22Rv1 (cell line): ENCODE data around the gene SCAMP1.

Experiments
- H3K27ac ChIP-seq: fragments of 450-650 bp; 2 replicates; pipeline ENCODE4 v1.5.1; 2017
- ZFX ChIP-seq: fragments of 450-650 bp; IDR thresholded peaks from 2 replicates; pipeline ENCODE4 v1.6.1; 2017; ENCODE audit warnings: antibody characterized with exemption, borderline replicate concordance
- TF ChIP-seq, protein P1 (sequence below): fragments of 450-650 bp; IDR thresholded peaks from 2 replicates; pipeline ENCODE4 v1.5.1; 2017; ENCODE audit warnings: mild to moderate bottlenecking

The SCAMP1 gene

DNA sequence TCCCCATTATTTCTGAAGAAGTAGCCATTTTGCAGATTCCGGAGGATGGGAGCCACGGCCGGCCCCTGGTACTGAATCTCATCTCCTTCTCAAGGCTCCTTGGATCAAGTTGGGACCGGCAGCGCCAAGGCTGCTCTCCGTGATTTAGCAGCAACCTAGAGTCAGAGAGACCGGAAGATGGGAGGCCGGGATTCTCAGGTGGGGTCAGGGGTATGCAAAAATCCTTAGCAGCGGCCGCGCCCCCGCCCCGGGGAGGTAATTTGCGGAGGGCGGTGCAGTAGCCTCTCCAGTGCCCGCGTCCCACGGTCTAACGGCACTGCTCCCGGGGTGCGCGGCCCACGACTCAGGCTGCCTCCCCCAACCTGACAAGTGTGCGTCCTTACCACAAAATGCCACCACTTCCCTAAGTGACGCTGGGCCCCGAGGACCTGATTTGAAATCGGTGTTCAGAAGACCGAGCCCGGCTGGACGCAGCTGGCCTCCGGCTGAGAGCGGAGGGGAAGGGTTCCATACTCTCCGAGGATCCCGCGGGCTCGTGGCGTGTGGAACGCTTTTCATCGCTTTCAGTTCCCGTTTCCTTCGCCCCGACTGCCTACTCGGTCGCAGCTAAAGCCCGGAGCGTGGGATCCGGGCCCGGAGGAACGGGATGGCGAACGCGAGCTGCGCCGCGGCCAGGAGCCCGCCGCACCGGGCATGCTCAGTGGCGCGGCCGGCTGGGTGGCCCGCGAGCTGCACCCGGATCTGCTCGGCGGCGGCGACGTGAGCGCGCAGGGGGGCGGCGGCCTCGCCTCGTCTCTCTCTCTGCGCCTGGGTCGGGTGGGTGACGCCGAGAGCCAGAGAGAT is at the start of gene SCAMP1:
TSS of gene SCAMP1 (plus strand) at position 787 of the 843 bp plus-strand sequence. CDS start at position 842, 55 bp downstream.
- TF ChIP-seq ZFX: no peak
- TF ChIP-seq, protein P1, sequence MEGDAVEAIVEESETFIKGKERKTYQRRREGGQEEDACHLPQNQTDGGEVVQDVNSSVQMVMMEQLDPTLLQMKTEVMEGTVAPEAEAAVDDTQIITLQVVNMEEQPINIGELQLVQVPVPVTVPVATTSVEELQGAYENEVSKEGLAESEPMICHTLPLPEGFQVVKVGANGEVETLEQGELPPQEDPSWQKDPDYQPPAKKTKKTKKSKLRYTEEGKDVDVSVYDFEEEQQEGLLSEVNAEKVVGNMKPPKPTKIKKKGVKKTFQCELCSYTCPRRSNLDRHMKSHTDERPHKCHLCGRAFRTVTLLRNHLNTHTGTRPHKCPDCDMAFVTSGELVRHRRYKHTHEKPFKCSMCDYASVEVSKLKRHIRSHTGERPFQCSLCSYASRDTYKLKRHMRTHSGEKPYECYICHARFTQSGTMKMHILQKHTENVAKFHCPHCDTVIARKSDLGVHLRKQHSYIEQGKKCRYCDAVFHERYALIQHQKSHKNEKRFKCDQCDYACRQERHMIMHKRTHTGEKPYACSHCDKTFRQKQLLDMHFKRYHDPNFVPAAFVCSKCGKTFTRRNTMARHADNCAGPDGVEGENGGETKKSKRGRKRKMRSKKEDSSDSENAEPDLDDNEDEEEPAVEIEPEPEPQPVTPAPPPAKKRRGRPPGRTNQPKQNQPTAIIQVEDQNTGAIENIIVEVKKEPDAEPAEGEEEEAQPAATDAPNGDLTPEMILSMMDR: peak; percentile 43
- H3K27ac ChIP-seq: peak within 1 kb of the TSS; percentile 85

- TF ChIP-seq, protein P1: no peak
- TF ChIP-seq ZFX: no peak
- H3K27ac ChIP-seq: no peak overlapping the region
Measured at GRCh38 chr5:78317515-78317914, 42.9 kb upstream of the SCAMP1 start.

DNA sequence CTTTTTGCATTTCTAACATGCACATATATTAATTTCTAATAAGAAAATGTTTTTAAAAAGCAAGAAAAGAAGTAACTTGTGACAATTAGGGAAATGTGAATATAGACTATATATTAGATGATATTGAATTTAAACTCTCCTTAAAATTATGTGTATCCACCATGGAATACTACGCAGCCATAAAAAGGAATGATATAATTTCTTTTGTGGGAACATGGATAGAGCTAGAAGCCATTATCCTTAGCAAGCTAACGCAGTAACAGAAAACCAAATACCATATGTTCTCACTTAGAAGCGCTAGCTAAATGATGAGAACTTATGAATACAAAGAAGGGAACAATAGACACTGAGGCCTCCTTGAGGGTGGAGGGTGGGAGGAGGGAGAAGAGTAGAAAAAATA is 42.1 kb upstream of the SCAMP1 start:
- TF ChIP-seq, protein P1: no peak
- TF ChIP-seq ZFX: no peak

GRCh38 chr5:78320401-78320800 is 40.0 kb upstream of the SCAMP1 start:
- no peak for TF ChIP-seq ZFX
- TF ChIP-seq, protein P1: peak; percentile 74

More for the DNA sequence above, 42.1 kb upstream of the SCAMP1 start:
- no peak overlapping the region for H3K27ac ChIP-seq

GRCh38 chr5:78323241-78323640 is 37.2 kb upstream of the SCAMP1 start:
- no peak overlapping the region for H3K27ac ChIP-seq
- TF ChIP-seq, protein P1: no peak
- TF ChIP-seq ZFX: no peak

More at GRCh38 chr5:78320401-78320800, 40.0 kb upstream of the SCAMP1 start:
- no peak overlapping the region for H3K27ac ChIP-seq

DNA sequence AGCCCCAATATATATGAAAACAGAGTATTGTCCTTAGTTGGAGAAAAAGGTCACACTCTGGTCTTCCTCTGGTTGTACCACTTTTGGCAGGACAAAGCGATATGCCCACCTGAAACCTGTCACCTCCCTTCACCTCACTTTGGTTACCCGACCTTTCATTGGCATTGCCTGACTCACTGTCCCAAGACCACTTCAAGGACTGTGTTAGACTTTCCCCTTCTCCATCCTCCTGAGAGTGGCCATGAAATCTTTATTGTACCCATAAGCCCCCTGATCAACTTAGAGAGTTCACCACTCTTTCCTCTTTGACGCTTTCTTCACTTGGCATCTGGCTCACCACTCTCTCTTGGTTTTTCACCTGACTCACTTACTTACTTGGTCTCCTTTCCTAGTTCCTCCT is 33.5 kb upstream of the SCAMP1 start:
- no peak for TF ChIP-seq ZFX
- TF ChIP-seq, protein P1: no peak
- H3K27ac ChIP-seq: no peak overlapping the region
